Thoracic aorta (tissue), 2 donors: ENCODE results near the gene LUM. TPM values are rescaled to one million over a fixed set of nuclear protein-coding genes. Genes with fewer than 3 reads are reported as not detected.

Source experiments
- ATAC-seq: fragments of 150-250 bp; one replicate; pipeline ENCODE4 v1.8.0; 2017; ENCODE audit warnings: low read depth; ENCODE audit not compliant: insufficient number of reproducible peaks, low FRiP score
- DNase-seq: peaks from one replicate; pipeline ENCODE4 v3.0.0-alpha.2; 2020; ENCODE audit warnings: low spot score
- H3K27ac ChIP-seq, 2 donors: fragments of 200-600 bp; sonication (generic); 1 replicate in 1 of 2; 2 replicates in 1 of 2; pipeline ENCODE4 v1.5.1; 2016; ENCODE audit warnings: mild to moderate bottlenecking in 2 of 2, moderate library complexity in 2 of 2
- H3K27me3 ChIP-seq: fragments of 200-600 bp; sonication (generic); replicated peaks from 2 replicates; pipeline ENCODE4 v1.6.0; 2016; ENCODE audit warnings: mild to moderate bottlenecking; ENCODE audit not compliant: insufficient read depth
- H3K36me3 ChIP-seq: fragments of 200-600 bp; sonication (generic); one replicate; pipeline ENCODE4 v1.5.1; 2016
- H3K4me1 ChIP-seq, 2 donors: fragments of 200-600 bp; sonication (generic); 1 replicate in 1 of 2; 2 replicates in 1 of 2; pipeline versions ENCODE4 v1.5.1 to v1.6.0; 2016; ENCODE audit warnings: low read depth in 2 of 2, mild to moderate bottlenecking in 1 of 2; ENCODE audit not compliant: control insufficient read depth in 1 of 2
- H3K4me3 ChIP-seq: fragments of 200-600 bp; sonication (generic); 2 replicates; pipeline ENCODE4 v1.5.1; 2016; ENCODE audit warnings: mild to moderate bottlenecking
- H3K9me3 ChIP-seq: fragments of 200-600 bp; sonication (generic); 2 replicates; pipeline ENCODE4 v1.5.1; 2016
- total RNA-seq, 2 donors: library from RNA; depleted of rRNA; stranded (reverse); fragments of >200 nt; gene quantifications; one replicate each; pipeline versions ENCODE4 v1.1.0 to v1.2.3, GENCODE V29; 2016
- TF ChIP-seq, protein P1 (sequence below): fragments of 200-600 bp; sonication (generic); IDR thresholded peaks from one replicate; pipeline ENCODE4 v1.5.1; 2019; ENCODE audit warnings: antibody characterized with exemption

Gene LUM
- total RNA-seq, 2 donors from 2014 or later, result 138 to 257 TPM

- Histone ChIP-seq H3K27me3 (no peaks in the 10 kb centered on the region), H3K4me1 (no peaks in the 10 kb centered on the region), H3K36me3 (no peaks in the 10 kb centered on the region), H3K27ac (no peak overlapping the region), H3K4me3 (no peak overlapping the region), H3K9me3 (no peaks in the 10 kb centered on the region)
- TF ChIP-seq, protein P1, sequence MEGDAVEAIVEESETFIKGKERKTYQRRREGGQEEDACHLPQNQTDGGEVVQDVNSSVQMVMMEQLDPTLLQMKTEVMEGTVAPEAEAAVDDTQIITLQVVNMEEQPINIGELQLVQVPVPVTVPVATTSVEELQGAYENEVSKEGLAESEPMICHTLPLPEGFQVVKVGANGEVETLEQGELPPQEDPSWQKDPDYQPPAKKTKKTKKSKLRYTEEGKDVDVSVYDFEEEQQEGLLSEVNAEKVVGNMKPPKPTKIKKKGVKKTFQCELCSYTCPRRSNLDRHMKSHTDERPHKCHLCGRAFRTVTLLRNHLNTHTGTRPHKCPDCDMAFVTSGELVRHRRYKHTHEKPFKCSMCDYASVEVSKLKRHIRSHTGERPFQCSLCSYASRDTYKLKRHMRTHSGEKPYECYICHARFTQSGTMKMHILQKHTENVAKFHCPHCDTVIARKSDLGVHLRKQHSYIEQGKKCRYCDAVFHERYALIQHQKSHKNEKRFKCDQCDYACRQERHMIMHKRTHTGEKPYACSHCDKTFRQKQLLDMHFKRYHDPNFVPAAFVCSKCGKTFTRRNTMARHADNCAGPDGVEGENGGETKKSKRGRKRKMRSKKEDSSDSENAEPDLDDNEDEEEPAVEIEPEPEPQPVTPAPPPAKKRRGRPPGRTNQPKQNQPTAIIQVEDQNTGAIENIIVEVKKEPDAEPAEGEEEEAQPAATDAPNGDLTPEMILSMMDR, result no peak
- DNase-seq, result no peak
- no peak for ATAC-seq
Observed at GRCh38 chr12:91123236-91123916, 12.1 kb upstream of the LUM start.

- ATAC-seq, result no peak
- H3K27me3 ChIP-seq, result no peaks in the 10 kb centered on the region
Observed at GRCh38 chr12:91120781-91121180, 9.5 kb upstream of the LUM start.

DNA sequence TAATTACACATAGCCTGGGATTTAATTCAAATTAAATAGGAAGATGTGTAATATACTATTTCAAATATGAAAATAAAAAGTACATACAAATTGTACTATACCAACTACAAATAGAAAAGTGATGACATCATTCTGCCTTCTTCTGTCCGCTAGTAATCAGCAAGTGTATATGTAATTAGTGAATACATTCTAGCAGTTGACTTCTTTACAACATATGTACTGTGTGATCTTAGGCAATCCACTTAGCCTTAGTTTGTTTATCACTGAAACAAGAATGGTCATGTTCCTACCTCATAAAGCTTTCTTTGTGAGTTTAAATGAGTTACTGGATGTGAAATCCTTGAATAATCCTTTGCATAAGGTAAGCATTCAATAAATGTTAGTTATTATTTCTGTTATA lies 7.8 kb upstream of the LUM start:
- Histone ChIP-seq H3K9me3 (no peaks in the 10 kb centered on the region), H3K4me1 (no peaks in the 10 kb centered on the region), H3K27me3 (no peaks in the 10 kb centered on the region), H3K4me3 (no peak overlapping the region), H3K36me3 (no peaks in the 10 kb centered on the region), H3K27ac (no peak overlapping the region)
- ATAC-seq (no peak), DNase-seq (no peak)
- TF ChIP-seq, protein P1, result no peak

More at GRCh38 chr12:91120781-91121180, 9.5 kb upstream of the LUM start:
- Histone ChIP-seq H3K27ac (no peak overlapping the region), H3K36me3 (no peaks in the 10 kb centered on the region), H3K4me3 (no peak overlapping the region), H3K4me1 (no peaks in the 10 kb centered on the region), H3K9me3 (no peaks in the 10 kb centered on the region)
- TF ChIP-seq, protein P1, result no peak
- DNase-seq, result no peak

DNA sequence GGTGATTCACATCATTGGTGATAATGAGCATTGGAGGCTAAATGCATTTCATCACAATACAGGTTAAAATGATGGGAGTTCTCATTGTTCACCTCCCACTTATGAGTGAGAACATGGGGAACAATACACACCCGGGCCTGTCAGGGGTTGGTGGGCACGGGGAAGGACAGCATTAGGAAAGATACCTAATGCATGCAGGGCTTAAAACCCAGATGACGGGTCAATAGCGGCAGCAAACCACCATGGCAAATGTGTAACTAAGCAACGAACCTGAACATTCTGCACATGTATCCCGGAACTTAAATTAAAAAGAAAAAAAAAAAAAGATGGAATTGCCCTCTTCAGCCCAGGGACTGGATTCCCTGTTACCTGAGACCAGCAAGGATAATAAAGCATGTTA lies 2.3 kb upstream of the LUM start:
- TF ChIP-seq, protein P1, result no peak
- Histone ChIP-seq H3K4me3 (no peak overlapping the region), H3K27me3 (no peaks in the 10 kb centered on the region), H3K9me3 (no peaks in the 10 kb centered on the region), H3K36me3 (no peaks in the 10 kb centered on the region), H3K4me1 (no peaks in the 10 kb centered on the region), H3K27ac (no peak overlapping the region)
- DNase-seq (no peak), ATAC-seq (no peak)

GRCh38 chr12:91110311-91110924 lies 876 bp downstream of the LUM start:
- TF ChIP-seq, protein P1, result no peak
- DNase-seq (no peak), ATAC-seq (no peak)
- no peaks in the 10 kb centered on the region for H3K27me3 ChIP-seq
- no peaks in the 10 kb centered on the region for H3K4me1 ChIP-seq
- no peak overlapping the region for H3K4me3 ChIP-seq
- H3K27ac ChIP-seq, result no peak overlapping the region
- no peaks in the 10 kb centered on the region for H3K36me3 ChIP-seq
- no peaks in the 10 kb centered on the region for H3K9me3 ChIP-seq
